ELF-1 (cell line): Measurements from ENCODE around the gene RASGEF1C.
A peak's percentile ranks its signal among the peaks of the same experiment; 100 is the strongest.

Experiments used
- DNase-seq: peaks from one replicate; pipeline ENCODE4 v3.0.0-alpha.2; 2016; ENCODE audit warnings: low read depth, low spot score

RASGEF1C gene

GRCh38 chr5:180081481-180081880 is 127.5 kb downstream of the RASGEF1C start:
- no peak for DNase-seq

- DNase-seq = no peak
Measured at GRCh38 chr5:180080486-180081280, 128.3 kb downstream of the RASGEF1C start.

GRCh38 chr5:180079702-180080466 is 129.1 kb downstream of the RASGEF1C start:
- no peak for DNase-seq

GRCh38 chr5:180078348-180078747 is 130.7 kb downstream of the RASGEF1C start:
- DNase-seq = no peak

GRCh38 chr5:180077594-180078284 is 131.3 kb downstream of the RASGEF1C start:
- DNase-seq = no peak

GRCh38 chr5:180075703-180076102 is 133.3 kb downstream of the RASGEF1C start:
- no peak for DNase-seq

GRCh38 chr5:180074462-180074861 is 134.5 kb downstream of the RASGEF1C start:
- no peak for DNase-seq

- no peak for DNase-seq
Measured at GRCh38 chr5:180072556-180072955, 136.5 kb downstream of the RASGEF1C start.

GRCh38 chr5:180072256-180072548 is 136.8 kb downstream of the RASGEF1C start:
- DNase-seq = no peak

- peak; percentile 94 for DNase-seq
Measured at GRCh38 chr5:180071531-180072255, 137.3 kb downstream of the RASGEF1C start, which contains the start of gene RNF130. RNF130 (minus strand) TSS chr5:180071759; CDS start chr5:180071702, 57 bp downstream.

- peak; percentile 75 for DNase-seq
Measured at GRCh38 chr5:180070756-180071530, 138.1 kb downstream of the RASGEF1C start.

GRCh38 chr5:180069589-180070247 is 139.3 kb downstream of the RASGEF1C start:
- DNase-seq = peak; percentile 53

GRCh38 chr5:180068519-180069090 is 140.4 kb downstream of the RASGEF1C start:
- DNase-seq = no peak

GRCh38 chr5:180067986-180068385 is 141.0 kb downstream of the RASGEF1C start:
- no peak for DNase-seq

- no peak for DNase-seq
Measured at GRCh38 chr5:180060192-180060591, 148.8 kb downstream of the RASGEF1C start.

- DNase-seq = no peak
Measured at GRCh38 chr5:180059326-180059725, 149.7 kb downstream of the RASGEF1C start.

- DNase-seq = no peak
Measured at GRCh38 chr5:180056153-180056552, 152.9 kb downstream of the RASGEF1C start.

- DNase-seq = no peak
Measured at GRCh38 chr5:180054226-180054625, 154.8 kb downstream of the RASGEF1C start.

- no peak for DNase-seq
Measured at GRCh38 chr5:180053061-180053602, 155.9 kb downstream of the RASGEF1C start.
